Measurements from ENCODE around the gene IRF5. TPM values are rescaled to one million over a fixed set of nuclear protein-coding genes. Genes with fewer than 3 reads are reported as not detected.
A peak's percentile ranks its signal among the peaks of the same experiment; 100 is the strongest.

IRF5 gene
- total RNA-seq, 2 donors from 2014 or later = 5.8 to 10.3 TPM

DNA sequence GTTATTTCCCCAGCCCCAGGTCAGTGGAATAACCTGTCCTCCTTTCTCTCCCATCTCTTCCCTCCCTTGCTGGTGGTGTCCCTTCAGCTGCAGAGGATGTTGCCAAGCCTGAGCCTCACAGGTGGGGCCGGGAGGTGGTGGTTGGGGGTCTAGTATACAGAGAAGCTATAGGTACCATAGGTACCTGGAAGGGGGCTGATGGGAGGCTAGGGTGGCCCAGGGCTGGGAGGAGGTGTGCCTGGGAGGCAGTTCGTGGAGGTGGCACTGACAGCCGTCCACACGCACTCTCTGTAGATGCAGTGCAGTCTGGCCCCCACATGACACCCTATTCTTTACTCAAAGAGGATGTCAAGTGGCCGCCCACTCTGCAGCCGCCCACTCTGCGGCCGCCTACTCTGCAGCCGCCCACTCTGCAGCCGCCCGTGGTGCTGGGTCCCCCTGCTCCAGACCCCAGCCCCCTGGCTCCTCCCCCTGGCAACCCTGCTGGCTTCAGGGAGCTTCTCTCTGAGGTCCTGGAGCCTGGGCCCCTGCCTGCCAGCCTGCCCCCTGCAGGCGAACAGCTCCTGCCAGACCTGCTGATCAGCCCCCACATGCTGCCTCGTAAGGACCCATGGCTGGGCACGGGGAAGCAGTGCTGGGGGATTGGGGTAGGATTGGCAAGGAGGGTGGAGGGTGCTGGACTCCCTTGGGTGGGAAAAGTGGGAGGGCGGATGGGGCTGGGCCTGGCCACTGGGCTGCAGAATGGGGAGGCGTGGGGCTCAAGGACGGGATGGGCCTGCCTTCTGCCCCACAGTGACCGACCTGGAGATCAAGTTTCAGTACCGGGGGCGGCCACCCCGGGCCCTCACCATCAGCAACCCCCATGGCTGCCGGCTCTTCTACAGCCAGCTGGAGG lies 9.5 kb downstream of the IRF5 start:
- intact Hi-C loops (cut with DNase I) = no loop called here
- peak; percentile 80 for DNase-seq (ENCODE audit: low spot score)

GRCh38 chr7:128947854-128948253 lies 10.1 kb downstream of the IRF5 start:
- DNase-seq (ENCODE audit: low spot score) = no peak
- intact Hi-C loops (cut with DNase I) = no loop called here

- intact Hi-C loops (cut with DNase I) = no loop called here
- DNase-seq (ENCODE audit: low spot score) = peak; percentile 77
Observed at GRCh38 chr7:128948312-128948973, 10.7 kb downstream of the IRF5 start.

GRCh38 chr7:128948976-128949760 lies 11.4 kb downstream of the IRF5 start:
- DNase-seq (ENCODE audit: low spot score) = no peak
- intact Hi-C loops (cut with DNase I) = no loop called here

- DNase-seq (ENCODE audit: low spot score) = no peak
Observed at GRCh38 chr7:128951296-128951695, 13.6 kb downstream of the IRF5 start.

DNA sequence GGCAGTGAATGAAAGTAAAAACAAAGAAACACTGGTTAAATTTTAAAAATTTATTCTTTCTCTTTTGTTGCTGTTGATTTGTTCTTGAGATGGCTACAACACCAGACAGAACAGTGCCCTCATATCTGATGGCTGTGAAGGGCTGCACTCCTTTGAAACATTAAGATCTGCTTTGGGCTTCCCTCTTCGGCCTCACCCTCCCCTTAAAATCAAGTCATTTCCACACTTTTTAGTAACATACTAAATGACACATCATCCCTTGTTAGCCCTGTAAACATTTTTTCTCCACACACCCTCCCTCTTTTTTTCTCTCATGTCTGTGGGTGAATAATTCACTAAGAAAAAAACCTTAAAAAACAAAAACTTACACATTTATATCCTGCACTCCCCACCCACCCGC lies 16.4 kb downstream of the IRF5 start:
- no peak for DNase-seq (ENCODE audit: low spot score)
- intact Hi-C loops (cut with DNase I) = no loop called here

More at GRCh38 chr7:128951296-128951695, 13.6 kb downstream of the IRF5 start:
- intact Hi-C loops (cut with DNase I) = no loop called here

DNA sequence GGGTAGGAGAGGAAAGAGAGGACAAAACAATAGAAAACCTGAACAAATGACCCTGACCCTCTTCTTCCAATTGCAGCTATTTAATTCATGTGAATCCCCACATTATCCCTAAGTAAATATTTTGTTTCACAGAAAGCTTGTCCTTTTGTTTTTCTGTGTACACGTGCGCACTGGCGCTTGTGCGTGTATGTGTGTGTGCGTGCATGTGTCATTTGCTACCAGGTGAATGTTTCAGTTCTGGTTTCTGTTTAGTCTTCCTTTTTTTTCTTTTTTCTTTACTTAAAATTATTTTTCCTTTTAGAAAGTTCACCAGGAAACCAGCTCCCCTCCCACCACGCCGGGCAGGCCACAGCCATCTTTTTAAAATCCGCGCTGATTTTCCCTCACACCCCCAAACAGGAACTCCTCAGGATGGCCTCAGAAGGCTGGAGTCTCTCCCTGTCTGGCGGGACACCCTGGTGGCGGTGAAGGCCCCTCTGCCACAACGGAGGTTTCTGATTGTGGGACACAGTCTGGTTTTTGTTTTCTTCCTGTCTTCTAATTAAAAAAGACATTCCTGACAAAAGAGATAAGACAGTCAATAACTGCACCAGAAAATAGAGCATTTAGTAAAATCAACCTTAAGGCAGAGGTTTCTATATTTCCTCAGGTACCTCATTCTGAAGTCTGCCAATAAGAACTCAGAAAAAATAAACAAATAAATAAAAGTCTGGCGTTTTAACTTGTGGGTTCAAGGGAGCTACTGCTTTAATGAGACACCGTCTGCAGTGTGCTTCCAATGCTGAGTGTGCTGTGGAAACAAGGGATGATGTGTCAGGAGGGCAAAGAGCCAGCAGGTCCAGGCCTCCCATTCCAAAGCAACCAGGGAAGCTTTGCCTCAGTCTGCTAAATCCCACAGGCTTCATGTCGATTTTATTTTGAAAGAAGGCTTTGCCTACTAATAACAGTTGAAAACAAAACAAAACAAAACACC lies 17.4 kb downstream of the IRF5 start:
- intact Hi-C loops (cut with DNase I) = no loop called here
- no peak for DNase-seq (ENCODE audit: low spot score)

DNA sequence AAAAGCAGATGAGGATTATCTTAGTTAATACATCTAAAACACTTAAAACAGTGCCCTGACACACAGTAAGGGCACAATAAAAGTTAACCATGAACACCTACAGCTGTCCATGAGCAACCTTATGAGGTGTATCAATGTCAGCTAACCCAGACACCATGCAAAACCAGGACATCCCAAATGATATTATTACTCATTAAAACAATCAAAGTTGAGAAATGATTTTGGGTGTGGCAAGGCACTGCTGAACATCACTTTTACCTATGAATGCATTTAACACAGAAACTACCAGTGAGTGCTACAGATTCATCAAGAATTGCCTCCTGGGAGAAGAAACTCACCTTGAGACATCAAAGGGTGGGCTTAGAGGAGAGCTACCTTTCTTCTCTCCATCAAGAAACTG lies 18.3 kb downstream of the IRF5 start:
- no peak for DNase-seq (ENCODE audit: low spot score)

DNA sequence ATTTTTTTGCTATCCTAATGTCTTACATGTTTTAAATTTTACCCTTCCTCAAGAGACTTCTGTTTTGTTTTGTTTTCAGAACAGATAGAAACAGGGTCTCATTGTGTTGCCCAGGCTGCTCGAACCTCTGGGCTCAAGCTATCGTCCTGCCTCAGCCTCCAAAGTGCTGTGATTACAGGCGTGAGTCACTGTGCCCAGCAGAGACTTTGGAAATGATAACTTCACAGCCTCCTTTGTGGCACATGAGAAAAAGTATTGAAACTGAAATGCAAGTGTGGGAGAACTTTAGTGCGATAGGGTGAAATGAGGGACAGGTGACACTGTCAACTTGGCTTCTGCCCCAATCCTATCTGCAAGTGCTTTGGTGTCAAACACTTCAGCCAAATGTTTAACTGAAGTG lies 21.6 kb downstream of the IRF5 start:
- intact Hi-C loops (cut with DNase I) = no loop called here
- no peak for DNase-seq (ENCODE audit: low spot score)

More for the DNA sequence above, 18.3 kb downstream of the IRF5 start:
- intact Hi-C loops (cut with DNase I) = no loop called here

- no peak for DNase-seq (ENCODE audit: low spot score)
- intact Hi-C loops (cut with DNase I) = no loop called here
Observed at GRCh38 chr7:128961030-128961659, 23.4 kb downstream of the IRF5 start.

- intact Hi-C loops (cut with DNase I) = no loop called here
- no peak for DNase-seq (ENCODE audit: low spot score)
Observed at GRCh38 chr7:128962899-128963298, 25.2 kb downstream of the IRF5 start.

- DNase-seq (ENCODE audit: low spot score) = no peak
Observed at GRCh38 chr7:128963327-128963757, 25.6 kb downstream of the IRF5 start.

GRCh38 chr7:128968624-128969023 lies 30.9 kb downstream of the IRF5 start:
- no peak for DNase-seq (ENCODE audit: low spot score)
- intact Hi-C loops (cut with DNase I) = loop anchor here in 1 of 2 donors (1.0 kb wide), 1 partner anchor 15 kb away; no protein-coding TSS in a partner anchor

More at GRCh38 chr7:128963327-128963757, 25.6 kb downstream of the IRF5 start:
- intact Hi-C loops (cut with DNase I) = no loop called here

GRCh38 chr7:128974241-128974934 lies 36.7 kb downstream of the IRF5 start:
- intact Hi-C loops (cut with DNase I) = no loop called here
- DNase-seq (ENCODE audit: low spot score) = no peak

DNA sequence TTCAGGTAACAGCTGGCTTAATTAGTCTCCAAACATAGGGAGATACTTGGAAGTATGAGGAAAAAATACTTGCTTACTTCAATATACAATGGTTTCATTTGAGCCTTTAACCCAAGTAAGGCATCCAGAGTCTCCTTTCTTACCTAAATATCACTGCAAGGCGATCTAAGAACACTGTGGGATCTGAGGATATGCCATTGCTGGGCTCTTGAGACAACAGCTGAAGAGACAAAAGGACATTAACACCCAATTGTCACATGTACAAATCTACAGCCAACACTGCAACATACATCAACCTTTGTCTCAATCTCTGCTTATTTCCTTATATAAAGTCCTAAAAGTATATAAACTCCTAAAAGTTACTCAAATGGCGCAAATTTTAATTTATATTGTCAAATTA lies 44.4 kb downstream of the IRF5 start:
- DNase-seq (ENCODE audit: low spot score) = no peak
- intact Hi-C loops (cut with DNase I) = no loop called here

GRCh38 chr7:128985660-128986059 lies 47.9 kb downstream of the IRF5 start:
- intact Hi-C loops (cut with DNase I) = no loop called here
- DNase-seq (ENCODE audit: low spot score) = no peak

GRCh38 chr7:128986609-128987008 lies 48.9 kb downstream of the IRF5 start:
- DNase-seq (ENCODE audit: low spot score) = no peak
- intact Hi-C loops (cut with DNase I) = no loop called here

DNA sequence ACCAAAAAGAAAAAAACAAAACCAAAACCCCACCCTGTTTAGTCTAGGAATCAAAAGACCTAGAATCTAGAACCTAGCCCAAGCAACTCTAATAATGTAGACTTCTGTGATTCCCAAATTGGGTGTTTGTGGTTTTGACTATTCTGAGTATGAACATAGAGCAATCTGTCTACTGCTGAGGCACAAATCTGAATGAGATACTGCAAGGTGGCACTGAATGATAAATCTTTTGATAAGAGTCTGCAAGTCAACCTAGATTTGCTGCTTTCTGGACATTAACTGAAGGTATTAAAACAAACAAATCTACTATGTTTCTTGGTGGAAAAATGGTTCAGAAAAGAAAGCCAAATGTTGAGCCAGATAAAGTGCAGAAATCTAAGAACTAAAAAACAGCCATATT lies 50.6 kb downstream of the IRF5 start:
- DNase-seq (ENCODE audit: low spot score) = no peak
- intact Hi-C loops (cut with DNase I) = no loop called here
